Smooth muscle cell (in vitro differentiated cells): ENCODE results near the gene DDI2. TPM values are rescaled to one million over a fixed set of nuclear protein-coding genes. Genes with fewer than 3 reads are reported as not detected.

Experiments
- DNase-seq: peaks from one replicate; lab custom pipeline; 2025; ENCODE audit not compliant: unreplicated experiment; lab: John Stamatoyannopoulos, UW
- H2AFZ ChIP-seq: fragments of 200-600 bp; sonication (generic); 2 replicates; pipeline ENCODE4 v1.6.0; 2016; ENCODE audit warnings: antibody characterized with exemption, low read depth, mild to moderate bottlenecking
- H3F3A ChIP-seq: fragments of 200-600 bp; sonication (generic); 2 replicates; pipeline ENCODE4 v1.6.0; 2017; ENCODE audit warnings: antibody characterized with exemption, low read depth
- H3K27ac ChIP-seq: fragments of 200-600 bp; sonication (generic); 2 replicates; pipeline ENCODE4 v1.5.1; 2016; ENCODE audit warnings: low read depth, mild to moderate bottlenecking
- H3K27me3 ChIP-seq: fragments of 200-600 bp; sonication (generic); 2 replicates; pipeline ENCODE4 v1.6.1; 2016; ENCODE audit warnings: low read depth, mild to moderate bottlenecking
- H3K36me3 ChIP-seq: fragments of 200-600 bp; sonication (generic); 2 replicates; pipeline ENCODE4 v1.5.1; 2016; ENCODE audit warnings: low read depth
- H3K4me1 ChIP-seq: fragments of 200-600 bp; sonication (generic); 2 replicates; pipeline ENCODE4 v1.5.1; 2016; ENCODE audit warnings: low read depth
- H3K4me2 ChIP-seq: fragments of 200-600 bp; sonication (generic); 2 replicates; pipeline ENCODE4 v1.6.0; 2016; ENCODE audit warnings: mild to moderate bottlenecking
- H3K4me3 ChIP-seq: fragments of 200-600 bp; sonication (generic); 2 replicates; pipeline ENCODE4 v1.5.1; 2016; ENCODE audit warnings: mild to moderate bottlenecking
- H3K79me2 ChIP-seq: fragments of 200-600 bp; sonication (generic); 2 replicates; pipeline ENCODE4 v1.6.0; 2016; ENCODE audit warnings: low read depth, mild to moderate bottlenecking
- H3K9ac ChIP-seq: fragments of 200-600 bp; sonication (generic); 2 replicates; pipeline ENCODE4 v1.6.0; 2016; ENCODE audit warnings: low read depth
- H3K9me3 ChIP-seq: fragments of 200-600 bp; sonication (generic); replicated peaks from 2 replicates; pipeline ENCODE4 v1.5.1; 2016; ENCODE audit warnings: low read depth
- H4K20me1 ChIP-seq: fragments of 200-600 bp; sonication (generic); 2 replicates; pipeline ENCODE4 v1.6.0; 2016; ENCODE audit warnings: low read depth
- WGBS: methylation state at CpG from one replicate; pipeline ENCODE4 v1.1.7; 2016; ENCODE audit warnings: low lambda C conversion rate; 5-methylcytosine and 5-hydroxymethylcytosine counted together
- polyA plus RNA-seq: library from polyadenylated mRNA; unstranded; fragments of >200 nt; fragmentation: Nextera tagmentation; extraction: Ambion mirVana; gene quantifications from 2 replicates; pipeline ENCODE4 v1.2.1, GENCODE V29; 2016
- total RNA-seq: library from RNA; depleted of rRNA; stranded (reverse); fragments of >200 nt; gene quantifications from 2 replicates; pipeline ENCODE4 v1.2.3, GENCODE V29; 2014
- TF ChIP-seq, protein P1 (sequence below): fragments of 200-600 bp; sonication (generic); IDR thresholded peaks from 2 replicates; pipeline ENCODE4 v1.5.1; 2017; ENCODE audit warnings: borderline replicate concordance, mild to moderate bottlenecking, antibody characterized with exemption; ENCODE audit not compliant: insufficient read depth, poor library complexity, severe bottlenecking

Gene DDI2
- total and polyA plus RNA-seq, 2 experiments from 2014 or later = 3.5 to 10.9 TPM

DNA sequence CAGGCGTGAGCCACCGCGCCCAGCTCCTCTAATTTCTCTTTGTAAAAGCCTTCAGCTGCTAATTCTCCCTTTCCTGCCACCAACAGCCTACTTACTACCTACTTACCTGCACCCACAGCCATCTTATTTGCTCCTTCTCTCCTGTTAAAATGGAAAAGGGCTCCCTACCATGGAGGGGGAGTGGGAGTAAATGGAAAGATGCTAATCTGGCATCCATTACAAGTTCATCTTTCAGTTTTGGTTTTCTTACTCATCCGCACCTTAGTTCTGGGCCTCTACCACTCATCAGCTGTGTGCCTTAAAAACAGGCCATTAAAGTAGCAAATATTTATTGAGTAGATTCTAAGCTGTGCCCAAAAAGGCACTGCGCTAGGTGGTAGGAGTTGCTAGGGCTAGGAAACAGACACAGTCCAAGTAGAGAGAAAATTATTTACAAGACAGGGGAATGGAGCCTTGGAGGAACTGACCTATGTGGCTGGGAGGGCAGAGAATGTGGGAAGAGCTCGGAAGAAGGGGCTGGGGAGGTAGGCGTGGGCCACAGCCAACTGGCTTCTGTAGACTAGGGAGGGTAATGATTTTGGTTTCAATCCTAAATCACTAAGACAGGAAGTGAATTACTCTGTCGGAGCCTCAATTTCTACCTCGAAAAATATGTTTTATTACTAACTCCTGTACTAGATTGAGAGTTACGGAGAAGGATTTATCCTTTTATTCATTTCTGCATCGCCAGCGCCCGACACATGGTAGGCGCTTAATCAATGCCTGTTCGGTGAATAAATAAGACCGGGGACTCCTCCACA, 685 bp upstream of the DDI2 start:
- H3K9me3 ChIP-seq = no peaks in the 10 kb centered on the region
- no peaks in the 10 kb centered on the region for H3K36me3 ChIP-seq
- H3K79me2 ChIP-seq = peaks cover 25% of the 10 kb centered on the region
- H3K4me3 ChIP-seq = peak overlapping the region; percentile 60
- H4K20me1 ChIP-seq = peaks cover 13% of the 10 kb centered on the region
- peaks cover 5% of the 10 kb centered on the region for H3F3A ChIP-seq
- peak overlapping the region; percentile 70 for H3K27ac ChIP-seq
- DNase-seq = peak; percentile 17
- 28% methylated on average over 16 of the region's 16 CpGs for WGBS
- peak overlapping the region; percentile 66 for H3K9ac ChIP-seq
- H2AFZ ChIP-seq = peak overlapping the region; percentile 70
- H3K4me1 ChIP-seq = peaks cover 20% of the 10 kb centered on the region
- H3K4me2 ChIP-seq = peak overlapping the region; percentile 85
- TF ChIP-seq, protein P1, sequence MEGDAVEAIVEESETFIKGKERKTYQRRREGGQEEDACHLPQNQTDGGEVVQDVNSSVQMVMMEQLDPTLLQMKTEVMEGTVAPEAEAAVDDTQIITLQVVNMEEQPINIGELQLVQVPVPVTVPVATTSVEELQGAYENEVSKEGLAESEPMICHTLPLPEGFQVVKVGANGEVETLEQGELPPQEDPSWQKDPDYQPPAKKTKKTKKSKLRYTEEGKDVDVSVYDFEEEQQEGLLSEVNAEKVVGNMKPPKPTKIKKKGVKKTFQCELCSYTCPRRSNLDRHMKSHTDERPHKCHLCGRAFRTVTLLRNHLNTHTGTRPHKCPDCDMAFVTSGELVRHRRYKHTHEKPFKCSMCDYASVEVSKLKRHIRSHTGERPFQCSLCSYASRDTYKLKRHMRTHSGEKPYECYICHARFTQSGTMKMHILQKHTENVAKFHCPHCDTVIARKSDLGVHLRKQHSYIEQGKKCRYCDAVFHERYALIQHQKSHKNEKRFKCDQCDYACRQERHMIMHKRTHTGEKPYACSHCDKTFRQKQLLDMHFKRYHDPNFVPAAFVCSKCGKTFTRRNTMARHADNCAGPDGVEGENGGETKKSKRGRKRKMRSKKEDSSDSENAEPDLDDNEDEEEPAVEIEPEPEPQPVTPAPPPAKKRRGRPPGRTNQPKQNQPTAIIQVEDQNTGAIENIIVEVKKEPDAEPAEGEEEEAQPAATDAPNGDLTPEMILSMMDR = no peak
- no peaks in the 10 kb centered on the region for H3K27me3 ChIP-seq

DNA sequence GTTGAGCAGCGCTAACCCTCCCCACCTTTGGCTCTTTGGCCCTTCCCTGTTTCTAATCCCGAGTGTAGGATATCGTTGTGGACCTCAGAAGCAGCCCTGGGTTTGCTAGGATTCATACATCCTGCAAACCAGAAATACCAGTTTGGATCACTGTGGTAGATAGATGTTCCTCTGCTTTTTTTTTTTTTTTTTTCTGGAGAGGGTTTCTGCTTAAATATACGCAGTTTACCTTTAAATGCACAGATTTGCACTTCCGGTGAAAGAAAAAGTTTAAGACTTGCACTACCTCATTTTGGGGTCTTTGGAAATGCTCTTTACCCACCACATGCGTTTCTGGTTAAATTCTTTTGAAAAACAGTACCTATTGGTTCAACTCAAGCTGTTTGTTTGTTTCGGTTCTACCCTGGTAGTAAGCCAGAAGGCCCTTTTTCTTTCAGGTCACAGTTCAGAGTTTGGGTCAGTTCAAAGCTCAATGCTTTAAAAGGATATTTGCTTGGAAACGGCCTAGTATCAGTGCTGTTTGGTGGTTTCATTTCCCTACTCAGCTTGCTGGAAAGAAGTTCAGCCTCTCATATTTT, 908 bp downstream of the DDI2 start:
- Histone ChIP-seq H3K4me2 (peak overlapping the region; percentile 88), H3K4me3 (peak overlapping the region; percentile 68), H3K27me3 (no peaks in the 10 kb centered on the region), H3K4me1 (peaks cover 20% of the 10 kb centered on the region), H3K79me2 (peaks cover 41% of the 10 kb centered on the region), H3K9ac (peak overlapping the region; percentile 81), H3F3A (peaks cover 5% of the 10 kb centered on the region), H3K9me3 (no peaks in the 10 kb centered on the region), H3K36me3 (no peaks in the 10 kb centered on the region), H2AFZ (peak overlapping the region; percentile 25), H3K27ac (peak overlapping the region; percentile 82), H4K20me1 (peaks cover 28% of the 10 kb centered on the region)
- no peak for DNase-seq
- 1% methylated on average over 8 of the region's 8 CpGs for WGBS
- TF ChIP-seq, protein P1 = no peak

DNA sequence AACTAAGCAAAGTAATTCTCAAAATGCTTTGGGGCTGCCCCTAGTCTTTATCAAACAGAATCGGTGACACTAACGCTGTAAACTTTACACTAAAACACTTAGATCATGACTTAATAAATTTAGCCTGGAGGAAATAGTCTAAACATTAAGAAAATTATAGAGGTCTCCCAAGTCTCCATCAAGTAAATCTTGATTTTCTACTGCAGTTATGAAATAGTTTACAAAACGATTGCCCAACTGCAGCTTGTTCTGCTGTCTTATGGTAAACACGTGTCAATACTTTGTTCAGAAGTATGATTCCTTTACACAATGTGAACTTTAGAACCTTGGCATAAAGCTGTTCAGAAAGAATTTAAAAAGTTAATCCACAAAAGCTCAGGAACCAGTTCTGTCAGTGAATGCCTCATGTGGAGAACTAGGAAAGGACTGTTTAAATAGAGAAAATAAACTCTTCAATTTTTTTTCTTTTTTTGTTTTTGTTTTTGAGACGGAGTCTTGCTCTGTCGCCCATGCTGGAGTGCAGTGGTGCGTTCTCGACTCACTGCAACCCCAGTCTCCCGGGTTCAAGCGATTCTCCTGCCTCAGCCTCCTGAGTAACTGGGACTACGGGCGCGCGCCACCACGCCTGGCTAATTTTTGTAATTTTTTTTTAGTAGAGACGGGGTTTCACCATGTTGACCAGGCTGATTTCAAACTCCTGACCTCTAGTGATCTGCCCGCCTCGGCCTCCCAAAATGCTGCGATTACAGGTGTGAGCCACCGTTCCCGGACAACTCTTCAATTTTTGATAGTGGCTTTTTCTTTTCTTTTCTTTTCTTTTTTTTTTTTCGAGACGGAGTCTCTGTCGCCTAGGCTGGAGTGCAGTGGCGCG, 1.6 kb downstream of the DDI2 start:
- Histone ChIP-seq H3K79me2 (peaks cover 48% of the 10 kb centered on the region), H3K27me3 (no peaks in the 10 kb centered on the region), H3K27ac (peak overlapping the region; percentile 82), H4K20me1 (peaks cover 32% of the 10 kb centered on the region), H2AFZ (no peak overlapping the region), H3K4me1 (peaks cover 20% of the 10 kb centered on the region), H3K4me3 (peak overlapping the region; percentile 68), H3K9ac (peak overlapping the region; percentile 81), H3F3A (peaks cover 5% of the 10 kb centered on the region), H3K4me2 (peak overlapping the region; percentile 88), H3K9me3 (no peaks in the 10 kb centered on the region), H3K36me3 (no peaks in the 10 kb centered on the region)
- TF ChIP-seq, protein P1 = no peak
- DNase-seq = no peak
- 82% methylated on average over 21 of the region's 26 CpGs for WGBS
